ENCODE data around the gene PROS1.

Gene PROS1

GRCh38 chr3:94001191-94001590 lies 27.5 kb upstream of the PROS1 start:
- no peaks in the 10 kb centered on the region for H3K4me1 ChIP-seq (ENCODE audit: control insufficient read depth, insufficient read depth, low read length)
- H3K36me3 ChIP-seq (ENCODE audit: control insufficient read depth, insufficient read depth, low read length): no peaks in the 10 kb centered on the region

GRCh38 chr3:93994056-93994455 lies 20.4 kb upstream of the PROS1 start:
- Histone ChIP-seq H3K36me3 (ENCODE audit: control insufficient read depth, insufficient read depth, low read length) (no peaks in the 10 kb centered on the region), H3K27ac (ENCODE audit: low read length) (no peak overlapping the region), H3K27me3 (ENCODE audit: control insufficient read depth, insufficient read depth, low read length) (no peaks in the 10 kb centered on the region), H3K9me3 (ENCODE audit: control insufficient read depth, insufficient read depth, low read length) (no peaks in the 10 kb centered on the region), H3K4me1 (ENCODE audit: control insufficient read depth, insufficient read depth, low read length) (0 out of 2 replicates have a peak, but pooled peaks cover 1% of the 10 kb centered on the region), H3K4me3 (ENCODE audit: low read length) (no peak overlapping the region)
- no peak for DNase-seq (ENCODE audit: low read depth, low spot score)
- no CpG with 5 or more reads among the region's 3 CpGs for WGBS (ENCODE audit: insufficient coverage, insufficient read length)

More at GRCh38 chr3:94001191-94001590, 27.5 kb upstream of the PROS1 start:
- no peaks in the 10 kb centered on the region for H3K9me3 ChIP-seq (ENCODE audit: control insufficient read depth, insufficient read depth, low read length)
- no peaks in the 10 kb centered on the region for H3K27me3 ChIP-seq (ENCODE audit: control insufficient read depth, insufficient read depth, low read length)
- WGBS (ENCODE audit: insufficient coverage, insufficient read length): no CpG with 5 or more reads among the region's 1 CpG
- H3K27ac ChIP-seq (ENCODE audit: low read length): no peak overlapping the region
- DNase-seq (ENCODE audit: low read depth, low spot score): no peak
- no peak overlapping the region for H3K4me3 ChIP-seq (ENCODE audit: low read length)

- WGBS (ENCODE audit: insufficient coverage, insufficient read length): 100% methylated on average over 1 of the region's 3 CpGs
- H3K27ac ChIP-seq (ENCODE audit: low read length): no peak overlapping the region
- H3K36me3 ChIP-seq (ENCODE audit: control insufficient read depth, insufficient read depth, low read length): no peaks in the 10 kb centered on the region
- no peak overlapping the region for H3K4me3 ChIP-seq (ENCODE audit: low read length)
- no peaks in the 10 kb centered on the region for H3K9me3 ChIP-seq (ENCODE audit: control insufficient read depth, insufficient read depth, low read length)
- no peaks in the 10 kb centered on the region for H3K27me3 ChIP-seq (ENCODE audit: control insufficient read depth, insufficient read depth, low read length)
- no peak for DNase-seq (ENCODE audit: low read depth, low spot score)
- 0 out of 2 replicates have a peak, but pooled peaks cover 1% of the 10 kb centered on the region for H3K4me1 ChIP-seq (ENCODE audit: control insufficient read depth, insufficient read depth, low read length)
These were observed 18.5 kb upstream of the PROS1 start for GRCh38 chr3:93992207-93992606.

GRCh38 chr3:93991631-93992030 lies 17.9 kb upstream of the PROS1 start:
- DNase-seq (ENCODE audit: low read depth, low spot score): no peak
- WGBS (ENCODE audit: insufficient coverage, insufficient read length): no CpG with 5 or more reads among the region's 2 CpGs
- Histone ChIP-seq H3K36me3 (ENCODE audit: control insufficient read depth, insufficient read depth, low read length) (no peaks in the 10 kb centered on the region), H3K27me3 (ENCODE audit: control insufficient read depth, insufficient read depth, low read length) (no peaks in the 10 kb centered on the region), H3K4me3 (ENCODE audit: low read length) (no peak overlapping the region), H3K27ac (ENCODE audit: low read length) (no peak overlapping the region), H3K9me3 (ENCODE audit: control insufficient read depth, insufficient read depth, low read length) (no peaks in the 10 kb centered on the region), H3K4me1 (ENCODE audit: control insufficient read depth, insufficient read depth, low read length) (0 out of 2 replicates have a peak, but pooled peaks cover 1% of the 10 kb centered on the region)

GRCh38 chr3:93989241-93989640 lies 15.5 kb upstream of the PROS1 start:
- WGBS (ENCODE audit: insufficient coverage, insufficient read length): no CpG with 5 or more reads among the region's 3 CpGs
- DNase-seq (ENCODE audit: low read depth, low spot score): no peak
- no peaks in the 10 kb centered on the region for H3K9me3 ChIP-seq (ENCODE audit: control insufficient read depth, insufficient read depth, low read length)
- no peaks in the 10 kb centered on the region for H3K36me3 ChIP-seq (ENCODE audit: control insufficient read depth, insufficient read depth, low read length)
- H3K4me3 ChIP-seq (ENCODE audit: low read length): no peak overlapping the region
- no peaks in the 10 kb centered on the region for H3K27me3 ChIP-seq (ENCODE audit: control insufficient read depth, insufficient read depth, low read length)
- 0 out of 2 replicates have a peak, but pooled peaks cover 1% of the 10 kb centered on the region for H3K4me1 ChIP-seq (ENCODE audit: control insufficient read depth, insufficient read depth, low read length)
- H3K27ac ChIP-seq (ENCODE audit: low read length): no peak overlapping the region

GRCh38 chr3:93988764-93989163 lies 15.1 kb upstream of the PROS1 start:
- H3K4me3 ChIP-seq (ENCODE audit: low read length): no peak overlapping the region
- H3K9me3 ChIP-seq (ENCODE audit: control insufficient read depth, insufficient read depth, low read length): no peaks in the 10 kb centered on the region
- no peak for DNase-seq (ENCODE audit: low read depth, low spot score)
- no peak overlapping the region for H3K27ac ChIP-seq (ENCODE audit: low read length)
- no peaks in the 10 kb centered on the region for H3K27me3 ChIP-seq (ENCODE audit: control insufficient read depth, insufficient read depth, low read length)
- WGBS (ENCODE audit: insufficient coverage, insufficient read length): no CpG with 5 or more reads among the region's 9 CpGs
- H3K36me3 ChIP-seq (ENCODE audit: control insufficient read depth, insufficient read depth, low read length): no peaks in the 10 kb centered on the region
- H3K4me1 ChIP-seq (ENCODE audit: control insufficient read depth, insufficient read depth, low read length): no peaks in the 10 kb centered on the region

GRCh38 chr3:93988283-93988682 lies 14.6 kb upstream of the PROS1 start:
- no peak overlapping the region for H3K4me3 ChIP-seq (ENCODE audit: low read length)
- H3K27me3 ChIP-seq (ENCODE audit: control insufficient read depth, insufficient read depth, low read length): no peaks in the 10 kb centered on the region
- DNase-seq (ENCODE audit: low read depth, low spot score): no peak
- H3K36me3 ChIP-seq (ENCODE audit: control insufficient read depth, insufficient read depth, low read length): no peaks in the 10 kb centered on the region
- H3K9me3 ChIP-seq (ENCODE audit: control insufficient read depth, insufficient read depth, low read length): no peaks in the 10 kb centered on the region
- H3K27ac ChIP-seq (ENCODE audit: low read length): no peak overlapping the region
- H3K4me1 ChIP-seq (ENCODE audit: control insufficient read depth, insufficient read depth, low read length): no peaks in the 10 kb centered on the region

GRCh38 chr3:93984618-93985017 lies 10.9 kb upstream of the PROS1 start:
- Histone ChIP-seq H3K36me3 (ENCODE audit: control insufficient read depth, insufficient read depth, low read length) (no peaks in the 10 kb centered on the region), H3K9me3 (ENCODE audit: control insufficient read depth, insufficient read depth, low read length) (no peaks in the 10 kb centered on the region), H3K4me1 (ENCODE audit: control insufficient read depth, insufficient read depth, low read length) (no peaks in the 10 kb centered on the region), H3K4me3 (ENCODE audit: low read length) (no peak overlapping the region), H3K27ac (ENCODE audit: low read length) (no peak overlapping the region), H3K27me3 (ENCODE audit: control insufficient read depth, insufficient read depth, low read length) (no peaks in the 10 kb centered on the region)
- no peak for DNase-seq (ENCODE audit: low read depth, low spot score)
- no CpG with 5 or more reads among the region's 5 CpGs for WGBS (ENCODE audit: insufficient coverage, insufficient read length)

- WGBS (ENCODE audit: insufficient coverage, insufficient read length): no CpG with 5 or more reads among the region's 3 CpGs
These were observed 9.7 kb upstream of the PROS1 start for GRCh38 chr3:93983408-93983807.

GRCh38 chr3:93981649-93982048 lies 8.0 kb upstream of the PROS1 start:
- no peak for DNase-seq (ENCODE audit: low read depth, low spot score)
- Histone ChIP-seq H3K4me3 (ENCODE audit: low read length) (no peak overlapping the region), H3K9me3 (ENCODE audit: control insufficient read depth, insufficient read depth, low read length) (no peaks in the 10 kb centered on the region), H3K27ac (ENCODE audit: low read length) (no peak overlapping the region), H3K36me3 (ENCODE audit: control insufficient read depth, insufficient read depth, low read length) (no peaks in the 10 kb centered on the region), H3K27me3 (ENCODE audit: control insufficient read depth, insufficient read depth, low read length) (no peaks in the 10 kb centered on the region), H3K4me1 (ENCODE audit: control insufficient read depth, insufficient read depth, low read length) (no peaks in the 10 kb centered on the region)
- WGBS (ENCODE audit: insufficient coverage, insufficient read length): no CpG with 5 or more reads among the region's 13 CpGs

More at GRCh38 chr3:93983408-93983807, 9.7 kb upstream of the PROS1 start:
- H3K27ac ChIP-seq (ENCODE audit: low read length): no peak overlapping the region
- H3K9me3 ChIP-seq (ENCODE audit: control insufficient read depth, insufficient read depth, low read length): no peaks in the 10 kb centered on the region
- H3K4me1 ChIP-seq (ENCODE audit: control insufficient read depth, insufficient read depth, low read length): no peaks in the 10 kb centered on the region
- no peaks in the 10 kb centered on the region for H3K36me3 ChIP-seq (ENCODE audit: control insufficient read depth, insufficient read depth, low read length)
- DNase-seq (ENCODE audit: low read depth, low spot score): no peak
- H3K4me3 ChIP-seq (ENCODE audit: low read length): no peak overlapping the region
- no peaks in the 10 kb centered on the region for H3K27me3 ChIP-seq (ENCODE audit: control insufficient read depth, insufficient read depth, low read length)

GRCh38 chr3:93979850-93980676 lies 6.4 kb upstream of the PROS1 start, which contains the start of gene ARL13B:
ARL13B (plus strand) TSS chr3:93980155; CDS start chr3:93980424, 269 bp downstream.
- no peak within 1 kb of the TSS for H3K27ac ChIP-seq (ENCODE audit: low read length)
- peak; percentile 95 for DNase-seq (ENCODE audit: low read depth, low spot score)
- no peaks in the 10 kb centered on the region for H3K9me3 ChIP-seq (ENCODE audit: control insufficient read depth, insufficient read depth, low read length)
- H3K4me3 ChIP-seq (ENCODE audit: low read length): peak within 1 kb of the TSS; percentile 44
- no peaks in the 10 kb centered on the region for H3K4me1 ChIP-seq (ENCODE audit: control insufficient read depth, insufficient read depth, low read length)
- no peaks in the 10 kb centered on the region for H3K36me3 ChIP-seq (ENCODE audit: control insufficient read depth, insufficient read depth, low read length)
- H3K27me3 ChIP-seq (ENCODE audit: control insufficient read depth, insufficient read depth, low read length): no peaks in the 10 kb centered on the region
- WGBS (ENCODE audit: insufficient coverage, insufficient read length): no CpG with 5 or more reads among the region's 66 CpGs
